Mucosa of descending colon (tissue), 3 donors: ENCODE results near the gene EMID1. TPM values are rescaled to one million over a fixed set of nuclear protein-coding genes. Genes with fewer than 3 reads are reported as not detected.

Experiments used
- ATAC-seq: fragments of 200-7000 bp; cut with Tn5 transposase; one replicate; pipeline ENCODE4 v1.9.1; 2020; ENCODE audit warnings: mild to moderate bottlenecking, moderate library complexity
- DNase-seq, 3 donors: peaks; one replicate each; pipeline ENCODE4 v3.0.0-alpha.2; 2020
- H3K36me3 ChIP-seq: fragments of 200-600 bp; one replicate; pipeline ENCODE4 v1.8.0; 2021; ENCODE audit warnings: low read depth, mild to moderate bottlenecking
- H3K4me1 ChIP-seq: fragments of 200-600 bp; one replicate; pipeline ENCODE4 v1.8.0; 2021; ENCODE audit warnings: low read depth, mild to moderate bottlenecking
- H3K4me3 ChIP-seq: fragments of 200-600 bp; one replicate; pipeline ENCODE4 v1.8.0; 2021; ENCODE audit warnings: mild to moderate bottlenecking
- H3K9me3 ChIP-seq: fragments of 200-600 bp; one replicate; pipeline ENCODE4 v1.8.0; 2021; ENCODE audit warnings: mild to moderate bottlenecking
- intact Hi-C, 2 donors: fragments of 100-400 bp; cut with DNase I in 1 of 2; cut with micrococcal nuclease in 1 of 2; formaldehyde crosslinking; loops; one replicate each; pipeline versions ENCODE4 v1.11.0 to v1.11.1; 2022; cut with DNase I, micrococcal nuclease
- total RNA-seq, 3 donors: library from RNA; stranded (reverse); fragmentation: NEBNext Ultra II Directional in 2 of 3; extraction: Animal tissue kit (Norgen Biotek cat#: 25700) in 2 of 3; gene quantifications; one replicate each; pipeline versions ENCODE4 v1.2.1 to v1.2.4, GENCODE V29; 2021 to 2023
- TF ChIP-seq, protein P1 (sequence below): fragments of 200-600 bp; IDR thresholded peaks from one replicate; pipeline ENCODE4 v1.8.0; 2022; ENCODE audit warnings: antibody characterized with exemption, mild to moderate bottlenecking
- donor health status: DM: no; HTN: no; CAD: no; lungs with moderate emphysema.
- donor health status: DM: no; HTN: no; CAD: no.
- donor health status: DM: no; HTN: yes; CAD: no.

Gene EMID1
- total RNA-seq, 3 donors from 2014 or later, result 1.6 to 4.3 (median 3.0) TPM

DNA sequence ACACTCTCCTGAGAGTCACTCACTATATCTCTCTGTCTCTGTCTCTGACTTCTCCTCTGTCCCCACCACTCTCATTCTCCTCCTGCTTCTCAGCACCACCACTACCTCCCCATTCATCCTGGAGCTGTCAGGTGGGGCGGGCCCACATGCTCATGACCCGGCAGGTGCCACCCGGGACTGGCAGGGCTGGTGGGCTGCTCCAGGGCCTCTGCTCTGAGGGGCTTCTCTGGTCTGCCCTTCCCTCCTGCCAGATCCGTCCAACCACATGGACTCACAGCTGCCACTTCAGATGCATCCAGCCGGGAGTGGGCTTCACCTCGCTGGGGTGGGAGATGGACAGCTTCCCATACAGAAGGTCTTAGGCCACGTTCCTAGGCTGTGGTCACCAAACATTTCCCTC lies 4.8 kb upstream of the EMID1 start:
- TF ChIP-seq, protein P1, sequence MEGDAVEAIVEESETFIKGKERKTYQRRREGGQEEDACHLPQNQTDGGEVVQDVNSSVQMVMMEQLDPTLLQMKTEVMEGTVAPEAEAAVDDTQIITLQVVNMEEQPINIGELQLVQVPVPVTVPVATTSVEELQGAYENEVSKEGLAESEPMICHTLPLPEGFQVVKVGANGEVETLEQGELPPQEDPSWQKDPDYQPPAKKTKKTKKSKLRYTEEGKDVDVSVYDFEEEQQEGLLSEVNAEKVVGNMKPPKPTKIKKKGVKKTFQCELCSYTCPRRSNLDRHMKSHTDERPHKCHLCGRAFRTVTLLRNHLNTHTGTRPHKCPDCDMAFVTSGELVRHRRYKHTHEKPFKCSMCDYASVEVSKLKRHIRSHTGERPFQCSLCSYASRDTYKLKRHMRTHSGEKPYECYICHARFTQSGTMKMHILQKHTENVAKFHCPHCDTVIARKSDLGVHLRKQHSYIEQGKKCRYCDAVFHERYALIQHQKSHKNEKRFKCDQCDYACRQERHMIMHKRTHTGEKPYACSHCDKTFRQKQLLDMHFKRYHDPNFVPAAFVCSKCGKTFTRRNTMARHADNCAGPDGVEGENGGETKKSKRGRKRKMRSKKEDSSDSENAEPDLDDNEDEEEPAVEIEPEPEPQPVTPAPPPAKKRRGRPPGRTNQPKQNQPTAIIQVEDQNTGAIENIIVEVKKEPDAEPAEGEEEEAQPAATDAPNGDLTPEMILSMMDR, result no peak
- peaks cover 7% of the 10 kb centered on the region for H3K4me1 ChIP-seq
- intact Hi-C loops, result no loop called here
- no peaks in the 10 kb centered on the region for H3K9me3 ChIP-seq
- H3K4me3 ChIP-seq, result no peak overlapping the region
- no peaks in the 10 kb centered on the region for H3K36me3 ChIP-seq
- no peak for ATAC-seq
- DNase-seq, result no peak

DNA sequence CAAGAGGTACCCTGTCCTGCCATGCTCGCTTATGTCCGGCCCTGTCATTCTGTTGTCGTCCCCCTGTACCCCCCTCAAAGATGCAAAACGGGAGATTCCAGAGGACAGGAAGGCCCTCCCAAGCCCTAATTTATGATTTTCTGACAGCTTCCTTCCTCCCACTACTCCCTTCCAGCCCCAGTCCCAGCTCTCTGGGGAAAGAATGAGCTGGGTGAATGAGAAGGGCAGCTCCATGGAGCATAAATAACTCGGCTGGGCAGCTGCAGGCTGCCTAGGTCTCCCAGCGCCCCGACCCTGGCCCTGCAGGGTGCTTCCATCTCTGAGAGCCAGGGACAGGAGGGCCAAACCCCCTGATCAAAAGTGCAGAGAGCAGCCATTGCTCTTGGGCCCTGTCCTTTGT lies 3.9 kb upstream of the EMID1 start:
- ATAC-seq, result no peak
- DNase-seq, result no peak
- intact Hi-C loops, result no loop called here

DNA sequence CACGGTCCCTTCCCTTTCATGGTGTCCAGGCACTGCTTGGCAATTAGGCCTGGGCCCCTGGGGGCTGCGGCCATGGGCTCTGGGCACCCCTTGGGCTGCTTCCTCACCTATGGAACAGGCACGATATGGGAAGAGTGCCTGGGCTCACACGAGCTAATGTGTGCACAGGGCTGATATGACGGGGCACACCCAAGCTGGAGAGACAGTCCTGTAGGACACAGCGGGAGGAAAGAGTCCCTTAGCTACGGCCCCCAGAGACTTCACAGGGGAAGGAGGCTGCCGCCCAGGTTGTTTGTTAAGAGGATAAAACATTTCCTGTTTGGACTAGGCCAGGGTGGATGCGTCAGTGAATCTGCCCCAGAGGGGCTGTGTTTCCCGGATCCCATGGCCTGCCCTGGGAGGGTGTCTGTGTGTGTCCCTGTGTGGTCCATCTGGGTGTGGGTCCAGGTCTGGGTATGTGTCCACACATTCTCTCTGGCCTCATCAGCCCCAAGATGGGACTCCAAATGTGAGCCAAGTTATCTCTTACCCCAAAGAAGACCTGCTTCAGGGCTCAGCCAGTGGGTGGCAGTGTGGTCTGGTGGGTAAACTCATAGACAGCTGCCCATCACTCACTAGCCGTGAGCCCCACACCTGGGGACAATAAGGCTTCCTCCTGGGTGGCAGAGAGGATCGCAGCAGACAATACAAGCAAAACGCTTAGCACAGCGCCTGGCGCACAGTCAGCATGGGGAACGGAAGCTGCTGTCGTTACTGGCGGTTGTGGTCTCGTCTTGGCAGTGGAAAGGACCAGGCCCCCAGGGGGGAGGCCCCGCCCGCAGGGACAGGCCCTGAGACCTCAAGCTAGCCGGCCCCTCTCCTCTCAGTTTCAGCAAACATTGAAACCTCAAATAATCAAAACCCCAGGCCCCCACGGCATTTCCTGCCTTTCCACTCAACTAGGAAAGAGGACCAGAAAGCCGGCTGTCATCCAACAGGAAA lies 3.2 kb upstream of the EMID1 start:
- Histone ChIP-seq H3K4me3 (no peak overlapping the region), H3K9me3 (no peaks in the 10 kb centered on the region), H3K4me1 (peaks cover 13% of the 10 kb centered on the region), H3K36me3 (no peaks in the 10 kb centered on the region)
- TF ChIP-seq, protein P1, result no peak
- intact Hi-C loops, result no loop called here
- peak; percentile 64 for ATAC-seq
- DNase-seq, result peak; percentile 62 to 75 (median 64)

More for the DNA sequence above, 3.9 kb upstream of the EMID1 start:
- TF ChIP-seq, protein P1, result no peak
- H3K4me3 ChIP-seq, result no peak overlapping the region
- H3K9me3 ChIP-seq, result no peaks in the 10 kb centered on the region
- peaks cover 13% of the 10 kb centered on the region for H3K4me1 ChIP-seq
- no peaks in the 10 kb centered on the region for H3K36me3 ChIP-seq

DNA sequence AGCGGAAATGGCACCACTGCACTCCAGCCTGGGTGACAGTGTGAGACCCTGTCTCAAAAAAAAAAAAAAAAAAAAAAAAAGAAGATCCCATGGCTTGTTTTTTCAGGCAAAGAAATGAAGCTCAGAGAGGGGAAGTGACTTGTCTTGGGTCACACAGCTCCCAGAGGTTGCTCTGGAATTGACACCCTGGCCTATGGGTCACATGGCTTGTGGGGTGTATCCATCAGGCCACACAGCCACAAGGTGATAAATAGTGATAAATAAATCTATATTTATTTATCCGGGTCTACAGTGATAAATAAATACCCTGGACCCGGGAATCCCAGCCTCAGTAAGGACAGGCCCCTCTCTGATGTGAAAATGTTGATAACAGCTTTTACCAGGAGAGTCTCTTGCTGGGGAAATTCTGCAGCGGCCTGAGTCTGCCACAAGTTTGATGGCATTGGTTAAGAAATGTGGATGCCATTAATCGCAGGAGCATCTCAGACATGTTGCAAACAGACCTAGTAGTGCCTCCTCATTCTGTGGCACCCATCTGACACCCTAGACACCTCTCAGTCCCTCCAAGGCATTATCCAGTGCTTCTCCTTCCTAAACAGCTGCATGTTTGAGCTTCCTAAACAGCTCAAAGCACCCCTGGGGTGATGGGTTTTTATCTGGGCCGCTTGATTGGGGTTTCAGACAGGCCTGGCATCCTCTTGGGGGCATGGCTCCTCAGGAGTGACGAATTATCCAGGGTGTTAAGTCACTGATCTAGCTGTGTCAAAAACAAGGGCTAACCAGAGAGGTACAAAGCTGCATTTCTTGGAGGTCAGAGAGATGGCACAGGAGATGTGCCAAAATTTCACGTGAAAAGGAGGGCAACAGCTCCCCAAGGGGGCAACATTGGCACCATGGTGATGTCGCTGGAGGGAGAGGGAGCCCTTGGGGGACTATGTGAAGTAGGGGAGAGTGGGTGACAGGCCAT lies 1.9 kb upstream of the EMID1 start:
- H3K36me3 ChIP-seq, result no peaks in the 10 kb centered on the region
- no peaks in the 10 kb centered on the region for H3K9me3 ChIP-seq
- peaks cover 13% of the 10 kb centered on the region for H3K4me1 ChIP-seq
- TF ChIP-seq, protein P1, result no peak
- intact Hi-C loops, result no loop called here
- ATAC-seq (no peak), DNase-seq (no peak)
- no peak overlapping the region for H3K4me3 ChIP-seq

DNA sequence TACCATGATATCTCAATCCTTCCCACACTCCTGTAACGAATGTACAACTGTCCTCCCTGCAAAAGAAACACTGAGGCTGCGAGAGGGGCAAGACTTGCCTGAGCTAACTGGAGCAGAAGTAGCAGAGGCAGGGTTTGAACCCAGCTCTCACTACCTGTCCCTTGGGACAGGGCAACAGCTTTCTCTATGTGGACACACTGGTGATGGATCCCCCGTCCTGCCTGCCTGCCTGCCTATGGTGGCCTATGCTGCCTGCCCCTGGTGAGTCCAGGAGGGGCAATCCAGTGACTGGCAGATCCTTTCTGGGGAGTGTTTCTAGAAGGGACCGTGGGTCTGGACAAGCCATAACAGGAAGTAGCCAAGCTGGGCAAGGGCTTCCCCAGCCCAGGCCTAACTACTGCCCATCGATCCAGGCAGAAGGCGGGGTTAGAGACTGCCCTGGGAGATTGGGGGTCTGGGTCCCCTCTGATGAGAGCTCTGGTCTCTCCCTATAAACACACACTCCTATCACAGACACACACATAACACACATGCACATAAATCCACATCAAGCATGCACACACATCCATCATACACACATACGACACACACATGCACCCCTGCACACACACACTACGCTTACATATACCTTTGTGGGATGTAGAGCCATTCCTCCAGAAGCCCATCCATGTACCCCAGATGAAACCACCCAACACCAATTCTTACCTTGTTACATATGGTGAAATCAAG lies 1.1 kb upstream of the EMID1 start:
- DNase-seq (no peak), ATAC-seq (no peak)
- TF ChIP-seq, protein P1, result no peak
- Histone ChIP-seq H3K4me1 (peaks cover 13% of the 10 kb centered on the region), H3K4me3 (no peak overlapping the region), H3K9me3 (no peaks in the 10 kb centered on the region), H3K36me3 (no peaks in the 10 kb centered on the region)
- intact Hi-C loops, result no loop called here
